ENCODE results near the gene TEX14. TPM values are rescaled to one million over a fixed set of nuclear protein-coding genes. Genes with fewer than 3 reads are reported as not detected.

Gene TEX14
- total RNA-seq, 2 donors from 2014 or later, result 0.92 TPM; not detected in 1

GRCh38 chr17:58617563-58617962 lies 74.3 kb downstream of the TEX14 start:
- H3K4me3 ChIP-seq, result no peak overlapping the region
- DNase-seq (ENCODE audit: low spot score) (no peak), ATAC-seq (ENCODE audit: insufficient number of reproducible peaks, low FRiP score, low read depth) (no peak)
- no peak for TF ChIP-seq CTCF (IDR thresholded peaks at IDR 0.05)
- H3K27me3 ChIP-seq (replicated peaks; ENCODE audit: insufficient read depth), result no peaks in the 10 kb centered on the region
- no peaks in the 10 kb centered on the region for H3K4me1 ChIP-seq (ENCODE audit: control insufficient read depth in 1 of 2, low read depth in 2 of 2)
- H3K27ac ChIP-seq, result no peak overlapping the region
- no peaks in the 10 kb centered on the region for H3K9me3 ChIP-seq
- H3K36me3 ChIP-seq, result no peaks in the 10 kb centered on the region

- H3K27me3 ChIP-seq (replicated peaks; ENCODE audit: insufficient read depth), result no peaks in the 10 kb centered on the region
- H3K27ac ChIP-seq, result no peak overlapping the region
- no peak for TF ChIP-seq CTCF (IDR thresholded peaks at IDR 0.05)
- no peaks in the 10 kb centered on the region for H3K36me3 ChIP-seq
- DNase-seq (ENCODE audit: low spot score) (no peak), ATAC-seq (ENCODE audit: insufficient number of reproducible peaks, low FRiP score, low read depth) (no peak)
- H3K4me3 ChIP-seq, result no peak overlapping the region
- H3K4me1 ChIP-seq (ENCODE audit: control insufficient read depth in 1 of 2, low read depth in 2 of 2), result no peaks in the 10 kb centered on the region
- no peaks in the 10 kb centered on the region for H3K9me3 ChIP-seq
Observed at GRCh38 chr17:58615768-58616659, 75.8 kb downstream of the TEX14 start.

GRCh38 chr17:58614859-58615459 lies 76.9 kb downstream of the TEX14 start:
- Histone ChIP-seq H3K9me3 (no peaks in the 10 kb centered on the region), H3K27me3 (replicated peaks; ENCODE audit: insufficient read depth) (no peaks in the 10 kb centered on the region), H3K36me3 (no peaks in the 10 kb centered on the region), H3K27ac (no peak overlapping the region), H3K4me1 (ENCODE audit: control insufficient read depth in 1 of 2, low read depth in 2 of 2) (no peaks in the 10 kb centered on the region), H3K4me3 (no peak overlapping the region)
- no peak for TF ChIP-seq CTCF (IDR thresholded peaks at IDR 0.05)
- ATAC-seq (ENCODE audit: insufficient number of reproducible peaks, low FRiP score, low read depth) (no peak), DNase-seq (ENCODE audit: low spot score) (no peak)

GRCh38 chr17:58611331-58611730 lies 80.5 kb downstream of the TEX14 start:
- no peaks in the 10 kb centered on the region for H3K36me3 ChIP-seq
- H3K4me1 ChIP-seq (ENCODE audit: control insufficient read depth in 1 of 2, low read depth in 2 of 2), result no peaks in the 10 kb centered on the region
- no peaks in the 10 kb centered on the region for H3K9me3 ChIP-seq
- no peaks in the 10 kb centered on the region for H3K27me3 ChIP-seq (replicated peaks; ENCODE audit: insufficient read depth)
- H3K4me3 ChIP-seq, result no peak overlapping the region
- DNase-seq (ENCODE audit: low spot score) (no peak), ATAC-seq (ENCODE audit: insufficient number of reproducible peaks, low FRiP score, low read depth) (no peak)
- H3K27ac ChIP-seq, result no peak overlapping the region
- no peak for TF ChIP-seq CTCF (IDR thresholded peaks at IDR 0.05)

GRCh38 chr17:58606934-58607333 lies 84.9 kb downstream of the TEX14 start:
- ATAC-seq (ENCODE audit: insufficient number of reproducible peaks, low FRiP score, low read depth), result no peak
- H3K27me3 ChIP-seq (replicated peaks; ENCODE audit: insufficient read depth), result no peaks in the 10 kb centered on the region
- no peaks in the 10 kb centered on the region for H3K4me1 ChIP-seq (ENCODE audit: control insufficient read depth in 1 of 2, low read depth in 2 of 2)
- H3K36me3 ChIP-seq, result no peaks in the 10 kb centered on the region
- TF ChIP-seq CTCF (IDR thresholded peaks at IDR 0.05), result no peak
- H3K27ac ChIP-seq, result no peak overlapping the region
- no peaks in the 10 kb centered on the region for H3K9me3 ChIP-seq
- no peak for DNase-seq (ENCODE audit: low spot score)
- no peak overlapping the region for H3K4me3 ChIP-seq

Data from thoracic aorta (tissue), 2 donors.